Loucy (cell line): Measurements from ENCODE around the gene ITPK1.

Experiments
- H2AFZ ChIP-seq: fragments of 200-600 bp; sonication (generic); 2 replicates; pipeline ENCODE4 v1.6.0; 2016; ENCODE audit warnings: antibody characterized with exemption, mild to moderate bottlenecking, low read length, moderate library complexity
- H3F3A ChIP-seq: fragments of 200-600 bp; 2 replicates; pipeline ENCODE4 v1.6.0; 2016; ENCODE audit warnings: antibody characterized with exemption, low read depth, mild to moderate bottlenecking
- H3K27me3 ChIP-seq: fragments of 200-600 bp; sonication (generic); 2 replicates; pipeline ENCODE4 v1.6.1; 2014; ENCODE audit warnings: low read length, mild to moderate bottlenecking; ENCODE audit not compliant: insufficient read depth, poor library complexity, severe bottlenecking
- H3K36me3 ChIP-seq: fragments of 200-600 bp; sonication (generic); 2 replicates; pipeline ENCODE4 v1.6.1; 2016; ENCODE audit warnings: low read length; ENCODE audit not compliant: insufficient read depth
- H3K4me1 ChIP-seq: fragments of 200-600 bp; sonication (generic); 2 replicates; pipeline ENCODE4 v1.5.1; 2014; ENCODE audit warnings: low read length, mild to moderate bottlenecking; ENCODE audit not compliant: insufficient read depth, poor library complexity, severe bottlenecking
- H3K4me2 ChIP-seq: fragments of 200-600 bp; sonication (generic); 2 replicates; pipeline ENCODE4 v1.6.0; 2014; ENCODE audit warnings: antibody characterized with exemption, low read length, low read depth, mild to moderate bottlenecking; ENCODE audit not compliant: poor library complexity, severe bottlenecking
- H3K4me3 ChIP-seq: fragments of 200-600 bp; sonication (generic); 2 replicates; pipeline ENCODE4 v1.5.1; 2014; ENCODE audit warnings: low read length, mild to moderate bottlenecking, mixed read lengths; ENCODE audit not compliant: poor library complexity, severe bottlenecking
- H3K79me2 ChIP-seq: fragments of 200-600 bp; sonication (generic); 2 replicates; pipeline ENCODE4 v1.6.1; 2014; ENCODE audit warnings: low read length; ENCODE audit not compliant: insufficient read depth
- H3K9ac ChIP-seq: fragments of 200-600 bp; sonication (generic); 2 replicates; pipeline ENCODE4 v1.6.0; 2014; ENCODE audit warnings: mild to moderate bottlenecking, low read depth, low read length, moderate library complexity; ENCODE audit not compliant: poor library complexity, severe bottlenecking
- H3K9me2 ChIP-seq: fragments of 200-600 bp; sonication (generic); replicated peaks from 2 replicates; pipeline ENCODE4 v1.6.1; 2016; ENCODE audit warnings: low read depth, low read length, mixed read lengths
- H3K9me3 ChIP-seq: fragments of 200-600 bp; sonication (generic); 2 replicates; pipeline ENCODE4 v1.6.1; 2014; ENCODE audit warnings: mild to moderate bottlenecking, antibody characterized with exemption, low read length, low read depth; ENCODE audit not compliant: insufficient read depth
- H4K20me1 ChIP-seq: fragments of 200-600 bp; sonication (generic); 2 replicates; pipeline ENCODE4 v1.6.0; 2014; ENCODE audit warnings: antibody characterized with exemption, low read length, mild to moderate bottlenecking; ENCODE audit not compliant: insufficient read depth, poor library complexity, severe bottlenecking
- CTCF ChIP-seq: fragments of 200-600 bp; sonication (generic); conservative IDR thresholded peaks from 2 replicates; pipeline ENCODE4 v1.5.1; 2014; ENCODE audit warnings: mild to moderate bottlenecking, antibody characterized with exemption, low read length
- EZH2phosphoT487 ChIP-seq: fragments of 200-600 bp; IDR thresholded peaks from 2 replicates; pipeline ENCODE4 v1.6.1; 2018; ENCODE audit warnings: antibody characterized with exemption, mild to moderate bottlenecking, moderate library complexity, borderline replicate concordance

Gene ITPK1

GRCh38 chr14:93109572-93110481 is 5.9 kb downstream of the ITPK1 start:
- Histone ChIP-seq H3K4me2 (peak overlapping the region; percentile 74), H3K36me3 (no peaks in the 10 kb centered on the region), H3K4me1 (peaks cover 47% of the 10 kb centered on the region), H3F3A (no peaks in the 10 kb centered on the region), H3K4me3 (peak overlapping the region; percentile 18), H3K9me2 (no peaks in the 10 kb centered on the region), H3K9ac (peak overlapping the region; percentile 50), H3K27me3 (no peaks in the 10 kb centered on the region), H3K9me3 (no peaks in the 10 kb centered on the region), H3K79me2 (peaks cover 93% of the 10 kb centered on the region), H4K20me1 (peaks cover 16% of the 10 kb centered on the region), H2AFZ (no peak overlapping the region)
- TF ChIP-seq CTCF (no peak), EZH2phosphoT487 (no peak)

GRCh38 chr14:93108105-93108504 is 7.6 kb downstream of the ITPK1 start:
- Histone ChIP-seq H3K79me2 (peaks cover 95% of the 10 kb centered on the region), H3K4me2 (no peak overlapping the region)

GRCh38 chr14:93107453-93107852 is 8.3 kb downstream of the ITPK1 start:
- H3K9ac ChIP-seq, result no peak overlapping the region
- H3K27me3 ChIP-seq, result no peaks in the 10 kb centered on the region
- H3K4me3 ChIP-seq, result no peak overlapping the region
- H3K79me2 ChIP-seq, result peaks cover 96% of the 10 kb centered on the region
- TF ChIP-seq EZH2phosphoT487 (no peak), CTCF (no peak)
- H3K4me1 ChIP-seq, result peaks cover 51% of the 10 kb centered on the region
- no peak overlapping the region for H3K4me2 ChIP-seq
- H3F3A ChIP-seq, result no peaks in the 10 kb centered on the region
- H4K20me1 ChIP-seq, result peaks cover 4% of the 10 kb centered on the region
- no peak overlapping the region for H2AFZ ChIP-seq
- no peaks in the 10 kb centered on the region for H3K36me3 ChIP-seq
- H3K9me3 ChIP-seq, result no peaks in the 10 kb centered on the region
- H3K9me2 ChIP-seq, result no peaks in the 10 kb centered on the region

More at GRCh38 chr14:93108105-93108504, 7.6 kb downstream of the ITPK1 start:
- no peaks in the 10 kb centered on the region for H3K9me2 ChIP-seq
- no peak overlapping the region for H3K4me3 ChIP-seq
- no peak overlapping the region for H2AFZ ChIP-seq
- peaks cover 51% of the 10 kb centered on the region for H3K4me1 ChIP-seq
- H3K36me3 ChIP-seq, result no peaks in the 10 kb centered on the region
- no peaks in the 10 kb centered on the region for H3F3A ChIP-seq
- no peak for TF ChIP-seq CTCF
- TF ChIP-seq EZH2phosphoT487, result no peak
- no peak overlapping the region for H3K9ac ChIP-seq
- no peaks in the 10 kb centered on the region for H3K9me3 ChIP-seq
- H4K20me1 ChIP-seq, result peaks cover 4% of the 10 kb centered on the region
- no peaks in the 10 kb centered on the region for H3K27me3 ChIP-seq
